Uterus (tissue), 2 donors: ENCODE data around the gene DDOST.

Source experiments
- POLR2A ChIP-seq, 2 donors: fragments of 450-650 bp; IDR thresholded peaks; one replicate each; pipeline ENCODE4 v1.6.1; 2016; ENCODE audit warnings: antibody characterized with exemption in 2 of 2, mild to moderate bottlenecking in 1 of 2, moderate library complexity in 1 of 2
- TF ChIP-seq, protein P1 (sequence below), 4 experiments: fragments of 200-600 bp in 2 of 4; fragments of 450-650 bp in 2 of 4; sonication (generic) in 2 of 4; IDR thresholded peaks; one replicate each; pipeline ENCODE4 v1.5.1; 2016 to 2019; ENCODE audit warnings: antibody characterized with exemption in 4 of 4, mild to moderate bottlenecking in 2 of 4, moderate library complexity in 1 of 4

DNA sequence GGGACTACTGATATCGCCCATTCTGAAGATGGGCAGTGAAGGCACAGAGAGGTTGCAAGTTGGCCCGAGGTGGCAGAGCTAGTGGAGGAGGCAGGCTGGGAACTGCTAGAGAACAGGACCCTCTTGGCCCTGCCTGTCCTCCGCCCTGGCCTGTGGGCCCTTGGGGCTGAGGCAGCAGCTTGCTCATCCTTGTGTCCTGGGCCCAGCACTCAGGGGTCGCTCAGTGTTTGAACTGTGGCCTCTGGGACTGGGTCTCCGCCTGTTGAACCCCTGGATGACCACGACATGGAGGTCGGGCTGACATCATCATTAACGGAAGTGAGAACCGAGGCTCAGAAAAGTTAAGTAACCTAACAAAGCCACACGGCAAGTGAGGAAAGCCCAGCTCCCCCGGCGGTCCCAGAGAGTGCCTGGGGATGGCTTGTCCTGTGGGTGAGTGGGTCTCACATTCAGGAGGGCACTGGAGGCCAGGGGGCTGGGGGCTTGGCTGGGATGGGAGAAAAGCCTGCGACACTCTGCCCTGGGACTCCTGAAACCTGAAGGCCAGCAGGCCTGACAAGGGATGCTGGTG, 23.0 kb upstream of the DDOST start:
- TF ChIP-seq, protein P1, sequence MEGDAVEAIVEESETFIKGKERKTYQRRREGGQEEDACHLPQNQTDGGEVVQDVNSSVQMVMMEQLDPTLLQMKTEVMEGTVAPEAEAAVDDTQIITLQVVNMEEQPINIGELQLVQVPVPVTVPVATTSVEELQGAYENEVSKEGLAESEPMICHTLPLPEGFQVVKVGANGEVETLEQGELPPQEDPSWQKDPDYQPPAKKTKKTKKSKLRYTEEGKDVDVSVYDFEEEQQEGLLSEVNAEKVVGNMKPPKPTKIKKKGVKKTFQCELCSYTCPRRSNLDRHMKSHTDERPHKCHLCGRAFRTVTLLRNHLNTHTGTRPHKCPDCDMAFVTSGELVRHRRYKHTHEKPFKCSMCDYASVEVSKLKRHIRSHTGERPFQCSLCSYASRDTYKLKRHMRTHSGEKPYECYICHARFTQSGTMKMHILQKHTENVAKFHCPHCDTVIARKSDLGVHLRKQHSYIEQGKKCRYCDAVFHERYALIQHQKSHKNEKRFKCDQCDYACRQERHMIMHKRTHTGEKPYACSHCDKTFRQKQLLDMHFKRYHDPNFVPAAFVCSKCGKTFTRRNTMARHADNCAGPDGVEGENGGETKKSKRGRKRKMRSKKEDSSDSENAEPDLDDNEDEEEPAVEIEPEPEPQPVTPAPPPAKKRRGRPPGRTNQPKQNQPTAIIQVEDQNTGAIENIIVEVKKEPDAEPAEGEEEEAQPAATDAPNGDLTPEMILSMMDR (IDR thresholded peaks at IDR 0.05): no peak
- no peak for TF ChIP-seq POLR2A (IDR thresholded peaks at IDR 0.05)
